Stimulated activated CD8-positive, alpha-beta memory T cell treated with anti-CD3 and anti-CD28 coated beads, Interleukin-7, amount 100 ng/mL, for 24 hours (primary cell): ENCODE data around the gene FKRP.

Experiments used
- DNase-seq: peaks from one replicate; pipeline ENCODE4 v3.0.0-alpha.2; 2020; ENCODE audit warnings: low read depth

The FKRP gene

GRCh38 chr19:46732172-46732938 is 13.5 kb upstream of the FKRP start:
- no peak for DNase-seq

GRCh38 chr19:46732966-46733689 is 12.7 kb upstream of the FKRP start:
- no peak for DNase-seq

GRCh38 chr19:46733690-46734292 is 12.1 kb upstream of the FKRP start:
- DNase-seq: no peak

DNA sequence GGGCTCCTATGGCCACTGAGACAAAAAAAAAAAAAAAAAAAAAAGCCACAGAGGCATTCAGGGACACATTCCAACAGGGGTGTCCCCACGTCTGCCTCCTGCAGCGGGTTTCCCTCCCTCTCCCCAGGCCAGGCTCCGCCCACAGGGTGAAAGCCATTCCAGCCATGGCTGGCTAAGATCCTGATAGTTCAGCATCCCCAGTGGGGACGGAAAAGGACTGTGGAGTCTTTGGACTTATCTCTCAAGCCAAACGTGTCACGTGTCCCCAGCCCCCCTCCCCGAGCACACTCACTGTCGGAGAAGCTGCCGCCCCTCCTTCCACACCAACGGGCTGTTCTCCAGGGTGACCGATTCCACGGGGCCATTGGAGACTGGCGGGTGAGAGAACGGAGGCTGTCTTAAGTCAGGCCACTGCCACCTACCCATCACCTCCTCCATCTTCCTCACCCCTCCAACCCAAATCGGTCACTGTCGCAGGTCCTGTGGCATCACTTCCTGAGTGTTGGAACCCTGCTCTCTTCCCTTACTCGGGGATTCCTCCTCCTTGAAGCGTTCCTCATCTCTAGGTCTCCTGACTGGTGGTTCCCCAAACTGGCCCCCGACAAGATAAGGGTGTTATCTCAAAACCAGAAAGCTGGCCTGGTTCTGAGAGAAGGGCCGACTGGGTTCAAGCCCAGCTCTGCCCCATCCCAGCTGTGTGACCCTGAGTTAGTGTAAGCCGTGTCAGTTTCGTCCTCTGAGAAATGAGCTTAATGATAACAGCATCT is 9.1 kb upstream of the FKRP start:
- DNase-seq: no peak

GRCh38 chr19:46737298-46737654 is 8.6 kb upstream of the FKRP start:
- no peak for DNase-seq

GRCh38 chr19:46737761-46738171 is 8.1 kb upstream of the FKRP start:
- DNase-seq: no peak

DNA sequence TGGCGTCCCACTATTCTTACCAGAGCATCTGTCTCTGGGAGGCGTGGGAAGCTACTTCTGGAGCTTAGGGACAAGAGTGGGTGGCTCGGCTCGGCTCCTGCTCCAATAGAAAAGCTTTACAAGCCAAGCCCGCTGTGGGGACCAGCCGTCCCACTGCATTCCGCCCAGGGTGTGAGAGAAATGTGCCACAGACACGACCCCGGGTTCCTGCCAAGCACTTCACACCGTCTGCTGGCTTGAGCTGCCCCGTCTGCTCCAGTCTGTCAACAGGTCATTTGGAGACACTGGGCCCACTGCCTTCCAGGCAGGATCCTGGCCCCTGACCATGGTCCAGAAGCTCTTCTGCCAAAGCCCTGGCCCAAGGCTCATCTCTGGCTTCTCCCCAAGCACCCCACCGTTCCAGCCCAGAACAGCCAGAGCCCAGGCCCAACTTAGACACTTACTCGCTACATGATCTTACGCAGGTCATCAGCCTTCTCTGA is 6.5 kb upstream of the FKRP start:
- no peak for DNase-seq

DNA sequence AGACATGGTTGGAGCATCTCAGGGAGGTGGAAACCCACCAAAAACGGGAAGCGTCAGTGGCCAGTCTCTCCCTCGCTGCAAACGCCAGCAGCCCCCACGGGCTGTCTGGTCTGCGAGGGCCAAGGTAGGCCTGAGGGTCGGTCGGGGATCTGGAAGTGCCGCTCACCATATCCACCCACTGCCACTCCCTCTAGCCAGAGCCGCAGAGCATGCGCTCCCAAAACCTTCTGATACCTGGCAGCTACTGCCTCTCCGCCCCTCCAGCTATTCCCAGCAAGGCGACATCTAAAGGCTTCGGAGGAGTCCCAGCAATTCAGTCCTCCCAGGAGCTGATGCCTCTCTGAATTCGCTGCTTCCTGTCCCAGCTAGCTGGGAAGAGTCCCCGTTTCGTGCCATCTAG is 4.4 kb upstream of the FKRP start:
- no peak for DNase-seq

- no peak for DNase-seq
Observed at GRCh38 chr19:46742926-46743480, 2.9 kb upstream of the FKRP start.

GRCh38 chr19:46744005-46744691 is 1.7 kb upstream of the FKRP start:
- DNase-seq: no peak

GRCh38 chr19:46745030-46745429 is 827 bp upstream of the FKRP start:
- DNase-seq: no peak

GRCh38 chr19:46746281-46747057 is 612 bp downstream of the FKRP start, which contains the start of gene STRN4:
Gene STRN4, minus strand, starts transcription at chr19:46746450. Its CDS starts 20 bp downstream, at chr19:46746430.
- DNase-seq: no peak

DNA sequence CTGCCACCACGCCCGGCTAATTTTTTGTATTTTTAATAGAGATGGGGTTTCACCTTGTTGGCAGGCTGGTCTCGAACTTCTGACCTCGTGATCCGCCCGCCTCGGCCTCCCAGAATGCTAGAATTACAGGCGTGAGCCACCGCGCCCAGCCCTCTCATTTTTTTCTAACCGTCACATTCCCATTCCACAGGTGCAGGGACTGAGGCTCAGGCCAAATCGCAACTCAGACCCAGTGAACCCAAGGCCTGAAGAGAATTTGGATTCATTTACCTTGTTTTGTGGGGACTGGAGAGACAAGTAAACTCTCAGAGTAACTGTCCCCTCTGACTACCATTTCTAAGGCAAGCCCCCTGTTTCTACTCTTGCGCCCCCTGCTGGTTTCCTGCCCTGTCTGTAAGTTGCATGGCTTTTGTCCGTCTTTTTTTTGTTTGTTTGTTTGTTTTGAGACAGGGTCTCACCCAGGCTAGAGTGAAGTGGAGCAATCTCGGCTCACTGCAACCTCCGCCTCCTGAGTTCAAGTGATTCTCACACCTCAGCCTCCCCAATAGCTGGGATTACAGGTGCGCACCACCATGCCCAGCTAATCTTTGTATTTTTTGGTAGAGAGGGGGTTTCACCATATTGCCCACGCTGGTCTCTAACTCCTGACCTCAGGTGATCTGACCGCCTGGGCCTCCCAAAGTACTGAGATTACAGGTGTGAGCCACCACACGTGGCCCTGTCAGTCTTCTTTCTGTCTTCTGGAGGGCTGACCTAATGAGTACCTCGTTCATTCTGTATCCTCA is 2.7 kb downstream of the FKRP start:
- peak; percentile 73 for DNase-seq

DNA sequence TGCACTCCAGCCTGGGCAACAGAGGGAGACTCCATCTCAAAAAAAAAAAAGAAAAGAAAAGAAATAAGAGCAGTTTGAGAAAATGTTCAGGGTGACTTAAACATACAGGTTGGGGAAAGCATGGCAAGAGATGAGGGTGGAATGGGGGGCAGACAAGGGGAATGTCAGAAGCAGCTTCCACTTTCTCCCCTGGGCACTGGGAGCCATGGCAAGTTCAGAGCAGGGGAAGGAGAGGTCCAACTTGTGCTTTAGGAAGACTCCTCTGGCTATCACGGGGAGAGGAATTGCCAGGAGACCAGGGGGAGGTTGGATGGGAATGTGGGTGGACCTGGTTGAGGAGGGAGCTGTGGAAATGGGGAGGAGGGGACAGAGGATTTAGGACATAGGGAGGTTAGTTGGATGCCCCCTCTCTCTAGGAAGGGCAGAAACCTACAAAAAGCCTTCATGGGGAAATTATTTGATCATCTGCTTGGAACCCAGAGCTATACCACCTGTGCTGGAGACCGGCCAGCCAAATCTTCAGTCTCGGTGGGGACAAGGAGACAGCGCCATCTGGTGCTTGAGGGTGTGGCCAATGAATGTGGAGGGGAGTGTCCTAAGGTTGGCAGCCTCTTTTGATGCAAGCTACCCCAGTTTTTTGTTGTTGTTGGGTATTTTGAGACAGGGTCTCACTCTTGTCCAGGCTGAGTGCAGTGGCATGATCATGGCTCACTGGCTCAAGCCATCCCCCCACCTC is 7.7 kb downstream of the FKRP start:
- DNase-seq: peak; percentile 30

- no peak for DNase-seq
Observed at GRCh38 chr19:46755077-46755852, 9.4 kb downstream of the FKRP start.

DNA sequence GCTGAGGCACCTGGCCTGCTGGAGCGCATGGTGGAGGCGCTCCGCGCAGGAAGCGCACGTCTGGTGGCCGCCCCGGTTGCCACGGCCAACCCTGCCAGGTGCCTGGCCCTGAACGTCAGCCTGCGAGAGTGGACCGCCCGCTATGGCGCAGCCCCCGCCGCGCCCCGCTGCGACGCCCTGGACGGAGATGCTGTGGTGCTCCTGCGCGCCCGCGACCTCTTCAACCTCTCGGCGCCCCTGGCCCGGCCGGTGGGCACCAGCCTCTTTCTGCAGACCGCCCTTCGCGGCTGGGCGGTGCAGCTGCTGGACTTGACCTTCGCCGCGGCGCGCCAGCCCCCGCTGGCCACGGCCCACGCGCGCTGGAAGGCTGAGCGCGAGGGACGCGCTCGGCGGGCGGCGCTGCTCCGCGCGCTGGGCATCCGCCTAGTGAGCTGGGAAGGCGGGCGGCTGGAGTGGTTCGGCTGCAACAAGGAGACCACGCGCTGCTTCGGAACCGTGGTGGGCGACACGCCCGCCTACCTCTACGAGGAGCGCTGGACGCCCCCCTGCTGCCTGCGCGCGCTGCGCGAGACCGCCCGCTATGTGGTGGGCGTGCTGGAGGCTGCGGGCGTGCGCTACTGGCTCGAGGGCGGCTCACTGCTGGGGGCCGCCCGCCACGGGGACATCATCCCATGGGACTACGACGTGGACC is 10.1 kb downstream of the FKRP start:
- DNase-seq: no peak

GRCh38 chr19:46756544-46756888 is 10.7 kb downstream of the FKRP start:
- no peak for DNase-seq

DNA sequence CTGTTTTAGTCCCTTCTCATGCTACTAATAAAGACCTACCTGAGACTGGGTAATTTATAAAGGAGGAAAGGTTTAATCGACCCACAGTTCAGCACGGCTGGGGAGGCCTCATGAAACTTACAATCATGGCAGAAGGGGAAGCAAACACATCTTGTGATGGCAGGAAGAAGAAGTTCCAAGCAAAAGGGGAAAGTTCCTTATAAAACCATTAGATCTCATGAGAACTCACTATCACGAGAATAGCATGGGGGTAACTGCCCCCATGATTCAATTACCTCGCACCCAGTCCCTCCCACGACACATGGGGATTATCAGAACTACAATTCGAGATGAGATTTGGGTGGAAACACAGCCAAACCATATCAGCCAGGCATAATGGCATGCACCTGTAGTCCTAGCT is 13.3 kb downstream of the FKRP start:
- DNase-seq: no peak
